Activated B cell treated with CpG ODN at 0.5 μM for 24 hours (primary cell): ENCODE results near the gene RPS6KA2. TPM values are rescaled to one million over a fixed set of nuclear protein-coding genes. Genes with fewer than 3 reads are reported as not detected.

ENCODE experiments used
- ATAC-seq: fragments of 200-7000 bp; cut with Tn5 transposase; one replicate; pipeline ENCODE4 v1.10.0; 2021; ENCODE audit warnings: low read depth, mild to moderate bottlenecking, moderate library complexity
- CTCF ChIA-PET: fragments of 350-600 bp; sonication (Branson Sonifier 250); formaldehyde crosslinking; loops from one replicate; lab custom pipeline; 2021; ENCODE audit warnings: antibody characterized with exemption; lab: Charles Lee
- POLR2A ChIA-PET: fragments of 350-600 bp; sonication (Branson Sonifier 250); formaldehyde crosslinking; loops from one replicate; lab custom pipeline; 2021; ENCODE audit warnings: antibody characterized with exemption; lab: Charles Lee
- DNase-seq: peaks from one replicate; pipeline ENCODE4 v3.0.0; 2022
- H3K27ac Mint-ChIP-seq: one replicate; pipeline ENCODE4 v1.8.0; 2020; ENCODE audit warnings: mixed read lengths
- H3K27me3 Mint-ChIP-seq: one replicate; pipeline ENCODE4 v1.8.0; 2021; ENCODE audit warnings: mixed read lengths
- H3K36me3 Mint-ChIP-seq: one replicate; pipeline ENCODE4 v1.8.0; 2021; ENCODE audit warnings: low read depth, mixed read lengths
- H3K4me1 Mint-ChIP-seq: one replicate; pipeline ENCODE4 v1.8.0; 2021; ENCODE audit warnings: mixed read lengths
- H3K4me3 Mint-ChIP-seq: one replicate; pipeline ENCODE4 v1.8.0; 2020; ENCODE audit warnings: mild to moderate bottlenecking, mixed read lengths
- H3K9me3 Mint-ChIP-seq: one replicate; pipeline ENCODE4 v1.8.0; 2020; ENCODE audit warnings: mixed read lengths
- CTCF ChIP-seq: fragments of 200-600 bp; IDR thresholded peaks from one replicate; pipeline ENCODE4 v1.8.0; 2022; ENCODE audit warnings: antibody characterized with exemption, mild to moderate bottlenecking
- intact Hi-C: fragments of 100-400 bp; cut with micrococcal nuclease; formaldehyde crosslinking; loops from one replicate; pipeline ENCODE4 v1.15.1; 2024
- total RNA-seq: library from RNA; stranded (reverse); gene quantifications from 2 replicates; pipeline ENCODE4 v1.2.3, GENCODE V29; 2022

RPS6KA2 gene
- total RNA-seq, 1 donor from 2014 or later = 14.4 TPM

- Mint-ChIP-seq H3K27me3 (no peaks in the 10 kb centered on the region), H3K4me3 (no peak overlapping the region), H3K4me1 (peaks cover 15% of the 10 kb centered on the region), H3K9me3 (no peaks in the 10 kb centered on the region), H3K36me3 (peaks cover 2% of the 10 kb centered on the region), H3K27ac (no peak overlapping the region)
- CTCF ChIA-PET = interaction anchor here (0.6 to 3.0 kb wide), 5 partner anchors 20 to 392 kb away, joined by 3 to 32 read pairs (median 14); partner anchors contain the start of gene SFT2D1
- DNase-seq = no peak
- TF ChIP-seq CTCF = no peak
- POLR2A ChIA-PET = no interaction called here
- ATAC-seq = no peak
- intact Hi-C loops = loop anchor here (5.0 kb wide), 1 partner anchor 733 kb away; no protein-coding TSS in a partner anchor
Measured at GRCh38 chr6:166379800-166380199, 247.3 kb downstream of the RPS6KA2 start.

- DNase-seq = no peak
- no peaks in the 10 kb centered on the region for H3K27me3 Mint-ChIP-seq
- TF ChIP-seq CTCF = no peak
- POLR2A ChIA-PET = interaction anchor here (0.6 kb wide), 1 partner anchor 483 kb away, joined by 5 read pairs; no protein-coding TSS in a partner anchor
- peaks cover 2% of the 10 kb centered on the region for H3K36me3 Mint-ChIP-seq
- H3K4me3 Mint-ChIP-seq = no peak overlapping the region
- intact Hi-C loops = no loop called here
- H3K9me3 Mint-ChIP-seq = no peaks in the 10 kb centered on the region
- no peak for ATAC-seq
- CTCF ChIA-PET = interaction anchor here (0.6 to 3.0 kb wide), 5 partner anchors 21 to 393 kb away, joined by 3 to 32 read pairs (median 14); partner anchors contain the start of gene SFT2D1
- peaks cover 14% of the 10 kb centered on the region for H3K4me1 Mint-ChIP-seq
- H3K27ac Mint-ChIP-seq = no peak overlapping the region
Measured at GRCh38 chr6:166379103-166379586, 247.9 kb downstream of the RPS6KA2 start.

GRCh38 chr6:166377721-166378120 lies 249.3 kb downstream of the RPS6KA2 start:
- no peak for DNase-seq
- intact Hi-C loops = no loop called here
- peaks cover 9% of the 10 kb centered on the region for H3K4me1 Mint-ChIP-seq
- no peak for TF ChIP-seq CTCF
- peaks cover 2% of the 10 kb centered on the region for H3K36me3 Mint-ChIP-seq
- CTCF ChIA-PET = interaction anchor here (0.9 to 1.1 kb wide), 2 partner anchors 23 to 101 kb away, joined by 3 read pairs; no protein-coding TSS in a partner anchor
- no peaks in the 10 kb centered on the region for H3K27me3 Mint-ChIP-seq
- no peaks in the 10 kb centered on the region for H3K9me3 Mint-ChIP-seq
- POLR2A ChIA-PET = no interaction called here
- ATAC-seq = no peak
- H3K4me3 Mint-ChIP-seq = no peak overlapping the region
- no peak overlapping the region for H3K27ac Mint-ChIP-seq

- ATAC-seq (no peak), DNase-seq (no peak)
- no peak overlapping the region for H3K4me3 Mint-ChIP-seq
- POLR2A ChIA-PET = no interaction called here
- CTCF ChIA-PET = no interaction called here
- no peak for TF ChIP-seq CTCF
- no peak overlapping the region for H3K27ac Mint-ChIP-seq
- no peaks in the 10 kb centered on the region for H3K9me3 Mint-ChIP-seq
- no peaks in the 10 kb centered on the region for H3K36me3 Mint-ChIP-seq
- intact Hi-C loops = no loop called here
- H3K4me1 Mint-ChIP-seq = no peaks in the 10 kb centered on the region
- H3K27me3 Mint-ChIP-seq = no peaks in the 10 kb centered on the region
Measured at GRCh38 chr6:166375013-166375412, 252.0 kb downstream of the RPS6KA2 start.

GRCh38 chr6:166370489-166370888 lies 256.6 kb downstream of the RPS6KA2 start:
- CTCF ChIA-PET = no interaction called here
- no peak overlapping the region for H3K27ac Mint-ChIP-seq

More at GRCh38 chr6:166370489-166370888, 256.6 kb downstream of the RPS6KA2 start:
- no peaks in the 10 kb centered on the region for H3K9me3 Mint-ChIP-seq
- ATAC-seq (no peak), DNase-seq (no peak)
- no peaks in the 10 kb centered on the region for H3K27me3 Mint-ChIP-seq
- peaks cover 14% of the 10 kb centered on the region for H3K36me3 Mint-ChIP-seq
- no peak for TF ChIP-seq CTCF
- H3K4me1 Mint-ChIP-seq = no peaks in the 10 kb centered on the region
- H3K4me3 Mint-ChIP-seq = no peak overlapping the region
- intact Hi-C loops = no loop called here
- POLR2A ChIA-PET = no interaction called here
